ENCODE results near the gene PSMB11. TPM values are rescaled to one million over a fixed set of nuclear protein-coding genes. Genes with fewer than 3 reads are reported as not detected.

PSMB11 gene
- total RNA-seq, 1 donor from 2014 or later: not detected

GRCh38 chr14:23068789-23069412 is 26.9 kb downstream of the PSMB11 start:
- H3K36me3 Mint-ChIP-seq (ENCODE audit: low read depth): peaks cover 79% of the 10 kb centered on the region
- no peaks in the 10 kb centered on the region for H3K9me3 Mint-ChIP-seq
- H3K4me3 Mint-ChIP-seq: peak overlapping the region; percentile 22
- peak overlapping the region; percentile 50 for H3K27ac Mint-ChIP-seq
- ChIA-PET CTCF (interaction anchor here (0.6 to 2.2 kb wide), 43 partner anchors 8 to 512 kb away, joined by 3 to 36 read pairs (median 4); partner anchors contain the start of genes ACIN1, AJUBA, C14orf119 and CDH24), POLR2A (interaction anchor here (0.5 to 2.0 kb wide), 5 partner anchors 9 to 232 kb away, joined by 4 to 14 read pairs (median 5); partner anchors contain the start of genes ACIN1 and C14orf119)
- H3K4me1 Mint-ChIP-seq: peaks cover 36% of the 10 kb centered on the region
- TF ChIP-seq CTCF (IDR thresholded peaks at IDR 0.05): peak; percentile 79
- DNase-seq (no peak), ATAC-seq (ENCODE audit: low read depth) (peak; percentile 85)
- H3K27me3 Mint-ChIP-seq: no peaks in the 10 kb centered on the region
- intact Hi-C loops (cut with micrococcal nuclease): loop anchor here (1.0 to 5.0 kb wide), 5 partner anchors 11 to 312 kb away; partner anchors contain the start of genes PPP1R3E and PSMB5

DNA sequence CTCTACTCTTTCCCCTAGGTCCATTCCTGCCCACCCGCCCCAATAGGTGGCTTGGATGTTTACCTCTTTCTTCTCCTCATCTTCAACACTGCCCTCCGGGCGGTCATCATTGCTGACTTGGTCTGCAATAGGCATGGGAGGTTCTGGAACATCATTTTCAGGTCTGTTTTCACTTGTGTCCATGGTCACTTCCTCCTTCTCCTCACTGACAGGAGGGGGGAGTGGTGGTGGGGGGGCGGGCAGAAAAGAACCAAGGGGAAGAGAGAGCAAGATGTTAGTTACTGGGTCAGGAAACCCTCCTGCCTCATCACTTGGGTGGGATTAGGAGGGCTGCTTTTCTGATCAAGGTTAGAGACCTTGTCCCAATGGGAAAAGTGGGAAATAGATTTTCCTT is 27.4 kb downstream of the PSMB11 start:
- Mint-ChIP-seq H3K36me3 (ENCODE audit: low read depth) (peaks cover 79% of the 10 kb centered on the region), H3K4me3 (no peak overlapping the region), H3K27ac (no peak overlapping the region), H3K9me3 (no peaks in the 10 kb centered on the region), H3K4me1 (peaks cover 36% of the 10 kb centered on the region), H3K27me3 (no peaks in the 10 kb centered on the region)
- no peak for TF ChIP-seq CTCF (IDR thresholded peaks at IDR 0.05)
- CTCF ChIA-PET: interaction anchor here (0.7 to 2.2 kb wide), 35 partner anchors 8 to 513 kb away, joined by 3 to 36 read pairs (median 4); partner anchors contain the start of genes ACIN1, C14orf119, CDH24 and HAUS4
- DNase-seq: no peak
- intact Hi-C loops (cut with micrococcal nuclease): loop anchor here (1.0 to 5.0 kb wide), 5 partner anchors 11 to 311 kb away; partner anchors contain the start of genes PPP1R3E and PSMB5
- POLR2A ChIA-PET: interaction anchor here (0.9 to 2.0 kb wide), 4 partner anchors 8 to 232 kb away, joined by 4 to 14 read pairs (median 6); partner anchors contain the start of genes ACIN1 and C14orf119
- ATAC-seq (ENCODE audit: low read depth): no peak

DNA sequence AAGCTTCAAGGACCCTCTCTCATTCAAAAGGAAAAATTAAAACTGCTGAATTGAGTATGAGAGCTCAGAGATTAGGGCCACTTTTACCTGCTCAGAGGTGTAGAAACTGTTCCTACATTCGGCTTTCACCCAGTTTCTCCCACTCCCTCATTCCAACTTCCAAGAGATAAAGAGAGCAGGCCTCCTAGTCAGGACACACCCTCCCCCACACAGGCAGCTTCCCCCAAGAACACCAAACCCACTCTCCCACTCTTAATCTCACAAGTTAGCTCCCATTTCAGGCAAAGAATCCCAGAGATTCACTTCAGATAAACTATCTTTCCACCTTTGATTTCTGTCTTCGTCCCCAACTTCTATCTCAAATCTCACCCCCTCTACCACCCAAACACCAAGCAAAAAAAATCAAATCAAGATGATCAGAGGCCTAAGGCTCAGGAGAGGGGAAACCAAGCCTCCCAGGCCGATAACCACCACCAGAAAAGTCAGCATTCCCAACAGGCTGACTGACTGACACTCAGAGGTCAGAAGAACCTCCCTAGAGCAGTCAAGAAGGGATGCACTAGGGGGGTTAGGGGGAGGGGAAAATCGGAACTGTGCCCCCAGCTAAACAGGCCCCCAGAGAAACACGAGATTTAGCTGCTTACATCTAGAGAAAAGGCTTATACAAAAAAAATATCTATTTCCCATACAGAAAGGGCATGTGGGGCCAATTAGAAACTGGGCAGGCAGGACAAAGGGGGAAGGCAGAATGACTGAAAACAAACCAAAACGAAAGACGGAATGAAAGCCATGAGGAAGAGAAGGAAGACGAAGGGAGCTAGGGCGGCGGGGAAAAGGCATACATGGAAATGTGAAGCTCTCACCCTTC is 28.5 kb downstream of the PSMB11 start:
- ChIA-PET CTCF (interaction anchor here (1.0 to 3.3 kb wide), 11 partner anchors 8 to 310 kb away, joined by 3 to 15 read pairs (median 3); partner anchors contain the start of genes CDH24 and CIROP), POLR2A (interaction anchor here (0.5 to 4.0 kb wide), 4 partner anchors 8 to 32 kb away, joined by 6 to 36 read pairs (median 6); partner anchors contain the start of genes ACIN1 and C14orf119)
- H3K27ac Mint-ChIP-seq: peak overlapping the region; percentile 92
- TF ChIP-seq CTCF (IDR thresholded peaks at IDR 0.05): no peak
- no peaks in the 10 kb centered on the region for H3K27me3 Mint-ChIP-seq
- intact Hi-C loops (cut with micrococcal nuclease): loop anchor here (1.0 kb wide), 1 partner anchor 24 kb away; no protein-coding TSS in a partner anchor
- peak overlapping the region; percentile 98 for H3K4me3 Mint-ChIP-seq
- no peak for ATAC-seq (ENCODE audit: low read depth)
- DNase-seq: no peak
- peaks cover 78% of the 10 kb centered on the region for H3K36me3 Mint-ChIP-seq (ENCODE audit: low read depth)
- H3K4me1 Mint-ChIP-seq: peaks cover 36% of the 10 kb centered on the region
- no peaks in the 10 kb centered on the region for H3K9me3 Mint-ChIP-seq

DNA sequence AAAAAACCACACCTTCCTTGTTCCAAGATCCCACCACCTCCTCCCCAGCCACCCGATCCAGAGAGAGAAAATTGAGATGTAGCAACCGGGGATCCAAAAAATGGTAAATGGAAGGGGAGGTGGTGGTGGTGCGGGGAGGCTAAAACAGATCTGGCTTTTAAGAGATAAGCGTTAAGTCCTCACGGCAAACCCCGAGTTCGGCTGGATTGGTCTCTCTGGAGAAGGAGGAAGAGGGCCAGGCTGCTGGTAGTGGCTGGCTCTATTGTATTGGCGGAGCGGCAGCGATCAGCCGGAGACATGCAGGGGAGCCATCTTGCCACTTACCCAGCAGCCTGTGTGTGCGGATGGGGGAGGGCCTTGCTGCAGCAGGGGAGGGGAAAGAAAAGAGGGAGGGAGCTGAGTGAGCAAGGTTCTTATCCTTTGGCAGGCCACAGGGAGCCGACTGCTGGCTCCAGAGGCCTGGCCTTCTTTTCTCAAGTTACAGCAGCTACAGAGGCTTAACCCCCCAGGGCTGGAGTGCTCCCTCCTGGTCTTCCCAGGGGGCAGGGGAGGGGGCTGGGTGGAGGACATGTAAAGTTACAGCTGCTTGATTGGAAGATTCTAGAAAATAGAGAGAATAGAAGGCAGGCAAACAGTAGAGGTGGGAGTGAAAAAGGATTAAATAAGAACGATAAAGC is 29.4 kb downstream of the PSMB11 start:
- POLR2A ChIA-PET: interaction anchor here (0.7 to 4.0 kb wide), 8 partner anchors 11 to 305 kb away, joined by 3 to 36 read pairs (median 5); partner anchors contain the start of genes ACIN1, C14orf119, OXA1L and PSMB5
- Mint-ChIP-seq H3K36me3 (ENCODE audit: low read depth) (peaks cover 77% of the 10 kb centered on the region), H3K4me3 (peak overlapping the region; percentile 98), H3K27ac (peak overlapping the region; percentile 92), H3K4me1 (peaks cover 36% of the 10 kb centered on the region), H3K9me3 (no peaks in the 10 kb centered on the region), H3K27me3 (no peaks in the 10 kb centered on the region)
- intact Hi-C loops (cut with micrococcal nuclease): loop anchor here (1.0 kb wide), 1 partner anchor 23 kb away; no protein-coding TSS in a partner anchor
- TF ChIP-seq CTCF (IDR thresholded peaks at IDR 0.05): no peak
- peak; percentile 57 for DNase-seq
- ATAC-seq (ENCODE audit: low read depth): peak; percentile 88
- CTCF ChIA-PET: interaction anchor here (1.0 to 3.3 kb wide), 10 partner anchors 9 to 309 kb away, joined by 3 to 15 read pairs (median 4); partner anchors contain the start of genes CDH24 and CIROP
